Measurements from ENCODE around the gene PLEKHA7. TPM values are rescaled to one million over a fixed set of nuclear protein-coding genes. Genes with fewer than 3 reads are reported as not detected.

The PLEKHA7 gene
- total and polyA plus RNA-seq, 4 donors: 10.1 to 21.8 (median 13.4) TPM

DNA sequence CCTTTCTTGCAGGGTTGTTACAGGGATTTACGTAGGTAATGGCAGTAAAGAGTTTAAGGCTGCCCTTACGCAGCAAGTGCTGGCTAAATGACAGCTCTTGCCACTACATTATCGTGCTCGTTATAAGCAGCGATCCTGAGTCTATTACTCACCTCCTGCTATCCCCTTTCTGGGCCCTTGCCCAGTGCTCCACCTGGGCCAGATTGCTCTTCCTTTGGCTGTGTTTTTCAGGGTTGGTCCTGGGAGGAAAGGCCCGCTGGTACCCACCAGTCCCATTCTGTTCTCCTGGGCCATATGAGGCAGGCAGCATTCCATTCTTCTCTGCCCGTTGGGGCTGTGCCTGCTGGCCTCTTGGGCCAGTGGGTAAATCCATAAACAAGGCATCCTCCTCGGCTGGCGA, 188.2 kb downstream of the PLEKHA7 start:
- H3K4me3 ChIP-seq (ENCODE audit: low read depth, low read length): no peak overlapping the region
- no peak overlapping the region for H3K27ac ChIP-seq (ENCODE audit: low read depth, low read length)
- peaks cover 6% of the 10 kb centered on the region for H3K36me3 ChIP-seq (ENCODE audit: control insufficient read depth, insufficient read depth, low read length)
- H3K4me1 ChIP-seq (ENCODE audit: control insufficient read depth, insufficient read depth, low read length): no peaks in the 10 kb centered on the region
- DNase-seq (ENCODE audit: low read depth in 4 of 6, low spot score in 6 of 6): peak in 1 of 6 donors; percentile 35
- no peaks in the 10 kb centered on the region for H3K9me3 ChIP-seq (ENCODE audit: control insufficient read depth, insufficient read depth, low read length)
- no peaks in the 10 kb centered on the region for H3K27me3 ChIP-seq (ENCODE audit: control insufficient read depth, insufficient read depth, low read length)
- 70% methylated on average over 7 of the region's 9 CpGs for WGBS (ENCODE audit: insufficient coverage)

DNA sequence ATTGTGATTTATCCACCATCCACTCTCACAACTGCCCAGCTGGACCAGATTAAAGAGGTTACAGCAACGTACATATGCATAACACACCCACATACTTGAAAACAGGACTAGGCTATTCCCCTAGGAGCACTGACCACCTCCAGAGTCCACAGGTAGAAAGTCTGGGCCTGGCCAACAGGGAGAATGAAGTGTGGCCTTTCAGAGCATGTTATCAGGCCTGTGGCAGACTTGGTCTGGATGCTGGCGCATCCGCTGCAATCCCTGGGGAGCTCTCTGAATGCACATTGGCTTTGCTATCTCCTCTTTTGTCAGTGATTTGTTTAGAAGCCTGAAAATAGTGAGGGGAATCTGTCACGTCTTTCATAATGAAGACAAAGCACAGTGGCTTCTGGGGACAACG, 189.1 kb downstream of the PLEKHA7 start:
- 47% methylated on average over 2 of the region's 5 CpGs for WGBS (ENCODE audit: insufficient coverage)
- H3K4me3 ChIP-seq (ENCODE audit: low read depth, low read length): no peak overlapping the region
- no peaks in the 10 kb centered on the region for H3K27me3 ChIP-seq (ENCODE audit: control insufficient read depth, insufficient read depth, low read length)
- H3K36me3 ChIP-seq (ENCODE audit: control insufficient read depth, insufficient read depth, low read length): peaks cover 6% of the 10 kb centered on the region
- H3K27ac ChIP-seq (ENCODE audit: low read depth, low read length): no peak overlapping the region
- DNase-seq (ENCODE audit: low read depth in 4 of 6, low spot score in 6 of 6): peak in 2 of 6 donors; percentile 13 to 61
- H3K4me1 ChIP-seq (ENCODE audit: control insufficient read depth, insufficient read depth, low read length): peaks cover 6% of the 10 kb centered on the region
- H3K9me3 ChIP-seq (ENCODE audit: control insufficient read depth, insufficient read depth, low read length): no peaks in the 10 kb centered on the region

- 15% methylated on average over 6 of the region's 8 CpGs for WGBS (ENCODE audit: insufficient coverage)
- DNase-seq (ENCODE audit: low read depth in 4 of 6, low spot score in 6 of 6): peak in 5 of 6 donors; percentile 45 to 93 (median 68)
Measured at GRCh38 chr11:16820324-16821092, 193.7 kb downstream of the PLEKHA7 start.

GRCh38 chr11:16818284-16818683, 195.9 kb downstream of the PLEKHA7 start:
- no peak for DNase-seq (ENCODE audit: low read depth in 4 of 6, low spot score in 6 of 6)
- Histone ChIP-seq H3K9me3 (ENCODE audit: control insufficient read depth, insufficient read depth, low read length) (no peaks in the 10 kb centered on the region), H3K27me3 (ENCODE audit: control insufficient read depth, insufficient read depth, low read length) (no peaks in the 10 kb centered on the region), H3K4me1 (ENCODE audit: control insufficient read depth, insufficient read depth, low read length) (peaks cover 40% of the 10 kb centered on the region), H3K27ac (ENCODE audit: low read depth, low read length) (no peak overlapping the region), H3K4me3 (ENCODE audit: low read depth, low read length) (no peak overlapping the region), H3K36me3 (ENCODE audit: control insufficient read depth, insufficient read depth, low read length) (peaks cover 13% of the 10 kb centered on the region)
- 82% methylated on average over 4 of the region's 4 CpGs for WGBS (ENCODE audit: insufficient coverage)

More at GRCh38 chr11:16820324-16821092, 193.7 kb downstream of the PLEKHA7 start:
- H3K27ac ChIP-seq (ENCODE audit: low read depth, low read length): no peak overlapping the region
- peaks cover 28% of the 10 kb centered on the region for H3K4me1 ChIP-seq (ENCODE audit: control insufficient read depth, insufficient read depth, low read length)
- H3K9me3 ChIP-seq (ENCODE audit: control insufficient read depth, insufficient read depth, low read length): no peaks in the 10 kb centered on the region
- no peaks in the 10 kb centered on the region for H3K27me3 ChIP-seq (ENCODE audit: control insufficient read depth, insufficient read depth, low read length)
- H3K4me3 ChIP-seq (ENCODE audit: low read depth, low read length): no peak overlapping the region
- H3K36me3 ChIP-seq (ENCODE audit: control insufficient read depth, insufficient read depth, low read length): peaks cover 7% of the 10 kb centered on the region

DNA sequence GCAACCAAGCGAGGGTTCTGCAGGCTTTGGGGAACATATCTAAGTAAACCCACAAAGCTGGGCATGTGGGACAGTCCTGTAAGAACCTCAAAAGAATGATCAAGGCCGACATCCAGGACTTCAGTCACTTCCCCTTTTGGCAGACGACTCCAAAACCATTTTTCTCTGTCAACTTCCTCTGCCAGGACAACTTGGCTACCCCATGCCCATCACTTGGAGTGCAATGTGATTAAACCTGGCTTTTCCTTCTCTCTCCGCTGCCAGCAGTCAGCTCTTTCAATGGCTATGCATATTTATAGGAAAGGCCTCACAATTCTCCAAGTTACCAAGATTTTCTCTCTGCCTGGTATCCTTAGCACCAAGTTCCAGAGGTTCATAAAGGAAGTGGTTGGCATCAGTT, 196.9 kb downstream of the PLEKHA7 start:
- Histone ChIP-seq H3K4me1 (ENCODE audit: control insufficient read depth, insufficient read depth, low read length) (peaks cover 44% of the 10 kb centered on the region), H3K27me3 (ENCODE audit: control insufficient read depth, insufficient read depth, low read length) (no peaks in the 10 kb centered on the region), H3K27ac (ENCODE audit: low read depth, low read length) (no peak overlapping the region), H3K4me3 (ENCODE audit: low read depth, low read length) (no peak overlapping the region), H3K36me3 (ENCODE audit: control insufficient read depth, insufficient read depth, low read length) (peaks cover 18% of the 10 kb centered on the region), H3K9me3 (ENCODE audit: control insufficient read depth, insufficient read depth, low read length) (no peaks in the 10 kb centered on the region)
- 27% methylated on average over 3 of the region's 4 CpGs for WGBS (ENCODE audit: insufficient coverage)
- peak in 4 of 6 donors; percentile 57 to 94 (median 72) for DNase-seq (ENCODE audit: low read depth in 4 of 6, low spot score in 6 of 6)

DNA sequence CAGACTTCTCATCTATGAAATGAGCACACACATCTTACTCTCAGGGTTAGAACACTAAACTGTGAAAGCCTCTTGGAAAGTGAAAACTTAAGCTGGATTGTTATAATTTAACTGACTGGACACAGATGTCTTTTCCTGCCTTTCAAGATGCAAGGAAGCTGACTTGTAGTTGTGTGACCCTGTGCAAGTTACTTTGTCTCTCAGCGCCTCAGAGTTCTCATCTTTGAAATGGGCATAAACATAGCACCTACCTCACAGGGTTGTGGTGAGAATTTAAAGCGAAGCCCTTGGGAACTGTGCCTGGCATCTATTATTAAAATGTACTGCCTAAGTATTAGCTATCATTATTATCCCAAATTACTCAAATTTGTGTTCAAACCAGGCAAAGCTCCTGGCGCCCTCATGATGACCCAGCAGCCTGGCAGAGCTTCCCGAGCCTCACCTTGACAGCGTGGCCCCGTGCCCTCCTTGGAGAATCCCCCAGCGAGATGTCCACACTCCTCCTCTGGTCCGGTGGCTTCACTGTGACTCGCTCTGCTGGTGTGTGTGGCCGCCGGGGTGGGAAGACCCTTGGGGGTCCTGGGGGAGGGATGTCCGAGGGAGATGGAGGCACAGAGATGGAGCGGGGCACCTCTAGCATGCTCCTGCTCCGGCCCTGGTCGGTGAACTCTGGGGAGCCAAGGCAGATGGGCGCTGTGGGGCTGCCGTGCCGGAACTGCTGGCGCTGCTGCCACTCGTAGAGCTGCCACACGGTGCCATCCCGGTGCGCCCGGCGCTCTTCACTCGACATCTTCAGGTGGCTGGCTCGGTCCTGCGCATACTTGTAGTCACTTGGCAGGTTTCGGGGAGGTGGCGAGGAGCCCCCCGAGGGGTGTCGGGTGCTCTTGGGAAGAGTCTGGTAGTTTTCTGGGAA, 197.6 kb downstream of the PLEKHA7 start:
- Histone ChIP-seq H3K4me3 (ENCODE audit: low read depth, low read length) (no peak overlapping the region), H3K27me3 (ENCODE audit: control insufficient read depth, insufficient read depth, low read length) (no peaks in the 10 kb centered on the region), H3K36me3 (ENCODE audit: control insufficient read depth, insufficient read depth, low read length) (peaks cover 19% of the 10 kb centered on the region), H3K27ac (ENCODE audit: low read depth, low read length) (no peak overlapping the region), H3K9me3 (ENCODE audit: control insufficient read depth, insufficient read depth, low read length) (no peaks in the 10 kb centered on the region), H3K4me1 (ENCODE audit: control insufficient read depth, insufficient read depth, low read length) (peaks cover 50% of the 10 kb centered on the region)
- DNase-seq (ENCODE audit: low read depth in 4 of 6, low spot score in 6 of 6): no peak
- 95% methylated on average over 30 of the region's 32 CpGs for WGBS (ENCODE audit: insufficient coverage)

DNA sequence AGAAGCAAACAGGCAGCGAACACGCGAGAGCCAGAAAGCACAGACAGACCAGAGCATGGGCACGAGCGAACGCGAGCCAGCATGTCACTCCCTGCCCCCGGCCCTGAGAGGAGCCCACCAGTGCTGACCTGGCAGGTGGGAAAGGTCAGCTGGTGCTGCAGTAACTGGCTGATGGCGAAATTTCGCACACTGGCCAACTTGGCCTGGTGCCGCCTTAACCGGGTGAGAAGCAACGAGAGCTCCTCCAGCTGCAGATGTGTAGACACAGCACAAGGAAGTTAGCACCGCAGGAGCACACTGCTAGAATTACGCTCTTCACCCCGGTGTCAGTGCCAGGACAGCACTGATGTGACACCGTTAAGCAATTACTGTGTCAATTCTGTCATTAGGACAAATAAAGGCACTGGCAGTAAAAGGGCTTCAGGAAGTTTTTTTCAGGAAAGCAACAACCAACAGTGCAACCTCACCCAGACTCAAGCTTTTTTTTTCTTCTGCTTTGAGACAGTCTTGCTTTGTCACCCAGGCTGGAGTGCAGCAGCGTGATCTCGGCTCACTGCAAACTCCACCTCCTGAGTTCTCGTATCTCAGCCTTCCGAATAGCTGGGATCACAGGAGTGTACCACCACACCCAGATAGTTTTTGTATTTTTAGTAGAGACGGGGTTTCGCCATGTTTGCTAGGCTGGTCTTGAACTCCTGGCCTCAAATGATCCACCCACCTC, 199.0 kb downstream of the PLEKHA7 start:
- H3K27me3 ChIP-seq (ENCODE audit: control insufficient read depth, insufficient read depth, low read length): no peaks in the 10 kb centered on the region

DNA sequence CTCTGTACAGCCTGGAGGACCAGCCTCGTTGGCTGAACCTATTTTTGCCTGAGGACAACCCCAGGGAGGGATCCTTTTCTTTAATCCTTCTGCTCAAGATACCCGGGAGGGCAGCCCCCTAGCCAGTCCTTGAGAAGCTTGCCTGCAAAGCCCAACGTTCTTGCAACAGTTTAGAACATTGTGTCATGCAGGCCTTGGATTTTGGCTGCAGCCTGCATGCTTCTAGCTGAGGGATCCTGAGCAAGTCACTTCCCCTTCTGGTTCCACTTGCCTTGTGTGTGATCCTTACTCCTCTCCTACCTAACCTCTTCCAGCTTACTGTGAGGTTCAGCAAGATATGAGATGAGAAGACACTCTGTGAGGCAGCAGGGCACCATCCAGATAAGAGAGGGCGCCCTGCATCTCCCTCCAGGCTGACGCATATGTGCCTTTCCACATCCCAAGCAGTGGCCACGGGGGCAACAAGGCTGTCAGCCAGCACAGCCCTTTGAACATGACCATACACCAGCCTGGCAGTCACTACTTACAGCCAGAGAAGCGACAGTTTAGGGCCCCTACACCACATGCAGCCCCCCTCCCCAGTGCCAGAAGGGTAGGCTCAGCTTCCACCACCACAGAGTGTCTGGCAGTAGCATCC, 199.7 kb downstream of the PLEKHA7 start:
- peaks cover 23% of the 10 kb centered on the region for H3K36me3 ChIP-seq (ENCODE audit: control insufficient read depth, insufficient read depth, low read length)
- H3K4me3 ChIP-seq (ENCODE audit: low read depth, low read length): no peak overlapping the region
- H3K9me3 ChIP-seq (ENCODE audit: control insufficient read depth, insufficient read depth, low read length): no peaks in the 10 kb centered on the region
- DNase-seq (ENCODE audit: low read depth in 4 of 6, low spot score in 6 of 6): no peak
- WGBS (ENCODE audit: insufficient coverage): 82% methylated on average over 6 of the region's 7 CpGs
- H3K27me3 ChIP-seq (ENCODE audit: control insufficient read depth, insufficient read depth, low read length): no peaks in the 10 kb centered on the region
- H3K27ac ChIP-seq (ENCODE audit: low read depth, low read length): no peak overlapping the region
- H3K4me1 ChIP-seq (ENCODE audit: control insufficient read depth, insufficient read depth, low read length): peaks cover 64% of the 10 kb centered on the region

More for the DNA sequence above, 199.0 kb downstream of the PLEKHA7 start:
- 38% methylated on average over 19 of the region's 23 CpGs for WGBS (ENCODE audit: insufficient coverage)
- Histone ChIP-seq H3K27ac (ENCODE audit: low read depth, low read length) (no peak overlapping the region), H3K4me3 (ENCODE audit: low read depth, low read length) (no peak overlapping the region), H3K9me3 (ENCODE audit: control insufficient read depth, insufficient read depth, low read length) (no peaks in the 10 kb centered on the region), H3K36me3 (ENCODE audit: control insufficient read depth, insufficient read depth, low read length) (peaks cover 23% of the 10 kb centered on the region), H3K4me1 (ENCODE audit: control insufficient read depth, insufficient read depth, low read length) (peaks cover 58% of the 10 kb centered on the region)
- peak in 2 of 6 donors; percentile 20 to 65 for DNase-seq (ENCODE audit: low read depth in 4 of 6, low spot score in 6 of 6)

GRCh38 chr11:16813126-16813525, 201.1 kb downstream of the PLEKHA7 start:
- no peaks in the 10 kb centered on the region for H3K9me3 ChIP-seq (ENCODE audit: control insufficient read depth, insufficient read depth, low read length)
- no peak overlapping the region for H3K27ac ChIP-seq (ENCODE audit: low read depth, low read length)
- H3K27me3 ChIP-seq (ENCODE audit: control insufficient read depth, insufficient read depth, low read length): no peaks in the 10 kb centered on the region
- WGBS (ENCODE audit: insufficient coverage): 98% methylated on average over 5 of the region's 5 CpGs
- H3K4me3 ChIP-seq (ENCODE audit: low read depth, low read length): no peak overlapping the region
- no peak for DNase-seq (ENCODE audit: low read depth in 4 of 6, low spot score in 6 of 6)
- H3K4me1 ChIP-seq (ENCODE audit: control insufficient read depth, insufficient read depth, low read length): peaks cover 61% of the 10 kb centered on the region
- peaks cover 23% of the 10 kb centered on the region for H3K36me3 ChIP-seq (ENCODE audit: control insufficient read depth, insufficient read depth, low read length)
